CD4-positive, CD25-positive, alpha-beta regulatory T cell (primary cell): ENCODE data around the gene CLEC6A. TPM values are rescaled to one million over a fixed set of nuclear protein-coding genes. Genes with fewer than 3 reads are reported as not detected.
"Not testable (repeated sequence)": the region's sequence is repeated elsewhere in the genome, so short reads cannot be mapped to it uniquely, and the experiment has no call there.

ENCODE experiments used
- ATAC-seq, 2 donors: fragments of 150-1000 bp; cut with Tn5 transposase; one replicate each; pipeline ENCODE4 v1.10.0; 2021; ENCODE audit warnings: low read depth in 2 of 2, moderate number of reproducible peaks in 2 of 2, moderate library complexity in 1 of 2
- DNase-seq, 3 donors: peaks; one replicate each; pipeline versions ENCODE4 v3.0.0 to v3.0.0-alpha.2; 2012 to 2022; ENCODE audit warnings: mixed read lengths in 1 of 3
- H3K27ac ChIP-seq: one replicate; pipeline ENCODE4 v1.7.0; 2013; ENCODE audit warnings: mild to moderate bottlenecking, low read length; ENCODE audit not compliant: insufficient read depth, poor library complexity, severe bottlenecking
- H3K27me3 ChIP-seq: one replicate; pipeline ENCODE4 v1.7.0; 2013; ENCODE audit warnings: low read length; ENCODE audit not compliant: control insufficient read depth, insufficient read depth
- H3K36me3 ChIP-seq: one replicate; pipeline ENCODE4 v1.7.0; 2013; ENCODE audit warnings: mild to moderate bottlenecking, low read length, moderate library complexity; ENCODE audit not compliant: control insufficient read depth, insufficient read depth
- H3K4me1 ChIP-seq: 2 replicates; pipeline ENCODE4 v1.7.0; 2013; ENCODE audit warnings: mild to moderate bottlenecking, low read length; ENCODE audit not compliant: insufficient read depth, control insufficient read depth, poor library complexity, severe bottlenecking
- H3K4me3 ChIP-seq: one replicate; pipeline ENCODE4 v1.7.0; 2013; ENCODE audit warnings: low read depth, mild to moderate bottlenecking, low read length, moderate library complexity
- H3K9me3 ChIP-seq, 2 experiments: 1 replicate in 1 of 2; 2 replicates in 1 of 2; pipeline ENCODE4 v1.7.0; 2013; ENCODE audit warnings: low read length in 2 of 2, mild to moderate bottlenecking in 1 of 2, moderate library complexity in 1 of 2; ENCODE audit not compliant: control insufficient read depth in 2 of 2
- H3K27ac Mint-ChIP-seq, 3 donors: one replicate each; pipeline ENCODE4 v1.8.0; 2020 to 2022; ENCODE audit warnings: mild to moderate bottlenecking in 3 of 3, mixed read lengths in 3 of 3, moderate library complexity in 2 of 3
- H3K27me3 Mint-ChIP-seq: one replicate; pipeline ENCODE4 v1.8.0; 2022; ENCODE audit warnings: mild to moderate bottlenecking, mixed read lengths
- H3K36me3 Mint-ChIP-seq: one replicate; pipeline ENCODE4 v1.8.0; 2020; ENCODE audit warnings: mixed read lengths
- H3K4me1 Mint-ChIP-seq, 4 donors: one replicate each; pipeline ENCODE4 v1.8.0; 2020 to 2022; ENCODE audit warnings: mixed read lengths in 4 of 4, mild to moderate bottlenecking in 1 of 4
- H3K4me3 Mint-ChIP-seq, 4 donors: one replicate each; pipeline ENCODE4 v1.8.0; 2020 to 2022; ENCODE audit warnings: mild to moderate bottlenecking in 4 of 4, mixed read lengths in 4 of 4, moderate library complexity in 3 of 4
- H3K9me3 Mint-ChIP-seq, 7 donors: one replicate each; pipeline ENCODE4 v1.8.0; 2020 to 2022; ENCODE audit warnings: mixed read lengths in 7 of 7, mild to moderate bottlenecking in 3 of 7, moderate library complexity in 2 of 7
- polyA plus RNA-seq, 4 donors: library from polyadenylated mRNA; unstranded; fragments of 300-500 nt; fragmentation: Illumina TruSeq; gene quantifications; one replicate each; pipeline ENCODE4 v1.2.3, GENCODE V29; 2021
- total RNA-seq: library from RNA; stranded (reverse); gene quantifications from one replicate; pipeline ENCODE4 v1.2.3, GENCODE V29; 2022

CLEC6A gene
- total RNA-seq (not detected), polyA plus RNA-seq (not detected)

GRCh38 chr12:8455727-8456360, at the start of gene CLEC6A:
Gene CLEC6A (plus strand): TSS chr12:8455962. CDS start chr12:8456112, 150 bp downstream.
- no peaks in the 10 kb centered on the region for H3K4me1 ChIP-seq
- DNase-seq: no peak
- Mint-ChIP-seq H3K9me3 (peaks cover 0 to 1% (median 0%) of the 10 kb centered on the region in 7 donors), H3K27ac (no peak within 1 kb of the TSS), H3K27me3 (peaks cover 12% of the 10 kb centered on the region), H3K4me1 (no peaks in the 10 kb centered on the region), H3K4me3 (no peak within 1 kb of the TSS), H3K36me3 (no peaks in the 10 kb centered on the region)
- no peak within 1 kb of the TSS for H3K4me3 ChIP-seq
- no peaks in the 10 kb centered on the region for H3K9me3 ChIP-seq
- no peak for ATAC-seq
- H3K27ac ChIP-seq: no peak within 1 kb of the TSS
- H3K36me3 ChIP-seq: no peaks in the 10 kb centered on the region
- peaks cover 6% of the 10 kb centered on the region for H3K27me3 ChIP-seq

- not testable (repeated sequence) for H3K36me3 ChIP-seq
Observed at GRCh38 chr12:8419576-8419975, 36.2 kb upstream of the CLEC6A start.

GRCh38 chr12:8420506-8420905, 35.3 kb upstream of the CLEC6A start:
- no peak overlapping the region for H3K27ac Mint-ChIP-seq
- H3K4me3 Mint-ChIP-seq: no peak overlapping the region
- no peaks in the 10 kb centered on the region for H3K4me1 Mint-ChIP-seq
- DNase-seq (no peak), ATAC-seq (no peak)
- H3K27ac ChIP-seq: no peak overlapping the region
- no peaks in the 10 kb centered on the region for H3K9me3 Mint-ChIP-seq
- no peaks in the 10 kb centered on the region for H3K27me3 Mint-ChIP-seq
- H3K36me3 ChIP-seq: no peaks in the 10 kb centered on the region
- no peaks in the 10 kb centered on the region for H3K9me3 ChIP-seq
- H3K4me1 ChIP-seq: no peaks in the 10 kb centered on the region
- no peaks in the 10 kb centered on the region for H3K36me3 Mint-ChIP-seq
- no peaks in the 10 kb centered on the region for H3K27me3 ChIP-seq
- no peak overlapping the region for H3K4me3 ChIP-seq

More at GRCh38 chr12:8419576-8419975, 36.2 kb upstream of the CLEC6A start:
- H3K27ac ChIP-seq, H3K4me1 Mint-ChIP-seq, H3K4me3 ChIP-seq, H3K27ac Mint-ChIP-seq, H3K36me3 Mint-ChIP-seq, H3K9me3 Mint-ChIP-seq, H3K4me1 ChIP-seq, H3K27me3 Mint-ChIP-seq, DNase-seq, H3K4me3 Mint-ChIP-seq, ATAC-seq, H3K9me3 ChIP-seq, H3K27me3 ChIP-seq: not testable (repeated sequence)

GRCh38 chr12:8444536-8445278, 11.1 kb upstream of the CLEC6A start:
- H3K4me1 Mint-ChIP-seq, H3K4me3 Mint-ChIP-seq, H3K27ac ChIP-seq, H3K36me3 ChIP-seq, H3K27me3 Mint-ChIP-seq, H3K9me3 ChIP-seq, H3K36me3 Mint-ChIP-seq, H3K4me1 ChIP-seq, H3K4me3 ChIP-seq, H3K27ac Mint-ChIP-seq, ATAC-seq, H3K27me3 ChIP-seq, H3K9me3 Mint-ChIP-seq: not testable (repeated sequence)
- peak in 1 of 3 donors; percentile 32 for DNase-seq

DNA sequence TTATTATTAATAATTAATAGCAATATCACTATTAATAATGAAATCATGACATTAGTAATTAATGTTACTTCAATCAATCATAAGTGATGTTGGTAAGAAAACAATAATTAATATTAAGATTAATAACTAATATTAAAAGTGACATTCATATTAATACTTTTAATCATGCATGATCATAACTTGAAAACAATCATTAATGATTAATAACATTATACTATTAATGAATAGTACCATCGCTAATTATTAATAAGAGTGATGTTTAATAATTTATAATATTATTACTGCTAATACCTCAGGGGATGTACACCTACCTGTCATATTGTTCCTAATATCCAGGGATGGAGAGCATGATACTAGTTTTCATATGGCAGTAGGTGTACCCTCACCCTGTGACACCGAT, 10.0 kb upstream of the CLEC6A start:
- no peak overlapping the region for H3K27ac Mint-ChIP-seq
- Histone ChIP-seq H3K4me3 (no peak overlapping the region), H3K27me3 (no peaks in the 10 kb centered on the region), H3K36me3 (no peaks in the 10 kb centered on the region), H3K9me3 (no peaks in the 10 kb centered on the region), H3K4me1 (no peaks in the 10 kb centered on the region), H3K27ac (no peak overlapping the region)
- DNase-seq (no peak), ATAC-seq (no peak)
- no peaks in the 10 kb centered on the region for H3K36me3 Mint-ChIP-seq
- no peak overlapping the region for H3K4me3 Mint-ChIP-seq
- no peaks in the 10 kb centered on the region for H3K4me1 Mint-ChIP-seq
- no peaks in the 10 kb centered on the region for H3K27me3 Mint-ChIP-seq
- H3K9me3 Mint-ChIP-seq: no peaks in the 10 kb centered on the region

DNA sequence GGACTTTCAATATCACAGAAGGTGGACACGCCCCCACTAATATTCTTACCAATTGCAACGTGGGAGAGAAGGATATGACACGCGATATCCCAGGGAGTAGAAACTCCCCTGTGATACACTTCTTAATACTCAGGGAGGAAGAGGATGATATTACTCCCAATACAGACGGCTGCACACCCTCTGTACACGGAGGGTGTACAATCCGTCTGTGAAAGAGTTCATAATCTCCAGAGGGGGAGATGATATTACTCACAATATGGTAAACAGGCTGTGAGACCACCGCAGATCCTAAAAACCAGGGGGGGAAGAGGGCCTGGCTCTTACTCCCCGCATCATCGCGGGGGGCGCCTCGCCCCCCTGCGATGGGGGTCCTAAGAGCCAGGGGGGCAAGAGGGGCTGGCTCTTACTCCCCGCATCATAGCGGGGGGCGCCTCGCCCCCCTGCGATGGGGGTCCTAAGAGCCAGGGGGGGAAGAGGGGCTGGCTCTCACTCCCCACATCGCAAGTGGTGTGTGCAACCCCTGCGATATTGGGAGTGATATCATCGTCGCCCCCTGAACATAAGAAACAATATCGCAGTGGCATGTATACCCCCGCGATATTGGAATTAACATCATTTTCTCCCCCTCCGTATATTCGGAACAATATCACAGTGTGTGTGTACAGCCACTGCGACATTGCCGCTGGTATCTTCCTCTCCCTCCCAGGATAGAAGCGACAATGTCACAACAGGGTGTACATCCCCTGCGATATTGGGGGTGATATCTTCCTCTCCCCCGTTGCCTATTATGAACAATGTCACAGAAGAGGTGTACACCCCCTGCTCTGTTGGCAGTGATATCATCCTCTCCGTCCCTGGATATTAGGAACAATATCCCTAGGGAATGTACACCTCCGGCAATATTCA, 8.9 kb upstream of the CLEC6A start:
- no peaks in the 10 kb centered on the region for H3K4me1 Mint-ChIP-seq
- no peaks in the 10 kb centered on the region for H3K36me3 Mint-ChIP-seq
- no peak overlapping the region for H3K4me3 Mint-ChIP-seq
- no peak overlapping the region for H3K27ac Mint-ChIP-seq
- no peaks in the 10 kb centered on the region for H3K9me3 Mint-ChIP-seq
- H3K27ac ChIP-seq: no peak overlapping the region
- peaks cover 4% of the 10 kb centered on the region for H3K27me3 ChIP-seq
- peak in 1 of 3 donors; percentile 37 for DNase-seq
- no peak overlapping the region for H3K4me3 ChIP-seq
- H3K9me3 ChIP-seq: no peaks in the 10 kb centered on the region
- no peaks in the 10 kb centered on the region for H3K4me1 ChIP-seq
- no peaks in the 10 kb centered on the region for H3K27me3 Mint-ChIP-seq
- H3K36me3 ChIP-seq: no peaks in the 10 kb centered on the region
- ATAC-seq: no peak

DNA sequence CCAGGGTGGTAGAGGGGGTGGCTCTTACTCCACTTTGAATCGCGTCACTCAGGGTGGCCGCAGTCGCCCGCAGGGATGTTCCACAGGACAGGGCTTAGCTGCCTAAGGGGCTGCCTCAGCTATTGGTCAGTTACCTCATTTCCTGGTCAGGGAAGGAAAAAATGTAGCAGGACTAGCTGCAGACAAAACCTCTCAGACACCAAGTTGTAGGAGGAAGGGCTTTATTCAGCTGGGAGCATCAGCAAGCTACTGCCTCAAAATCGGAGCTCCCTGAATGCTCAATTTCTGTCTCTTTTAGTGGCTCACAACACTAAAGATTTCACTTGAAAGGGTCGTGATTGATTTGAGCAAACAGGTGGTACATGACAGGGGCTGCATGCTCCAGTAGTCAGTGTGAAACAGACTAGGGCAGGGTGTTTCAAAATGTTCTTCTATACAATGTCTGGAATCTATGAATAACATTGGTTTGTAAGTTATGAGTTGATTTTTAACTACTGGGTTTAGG, 6.4 kb upstream of the CLEC6A start:
- Mint-ChIP-seq H3K4me1 (no peaks in the 10 kb centered on the region), H3K4me3 (no peak overlapping the region), H3K36me3 (no peaks in the 10 kb centered on the region), H3K9me3 (no peaks in the 10 kb centered on the region), H3K27ac (no peak overlapping the region), H3K27me3 (no peaks in the 10 kb centered on the region)
- H3K4me3 ChIP-seq: no peak overlapping the region
- no peak overlapping the region for H3K27ac ChIP-seq
- no peaks in the 10 kb centered on the region for H3K4me1 ChIP-seq
- ATAC-seq (no peak), DNase-seq (peak in 1 of 3 donors; percentile 9)
- no peaks in the 10 kb centered on the region for H3K9me3 ChIP-seq
- H3K27me3 ChIP-seq: peaks cover 4% of the 10 kb centered on the region
- no peaks in the 10 kb centered on the region for H3K36me3 ChIP-seq
